Retinal pigment epithelial cell (primary cell): ENCODE results near the gene R3HDM2.
A peak's percentile ranks its signal among the peaks of the same experiment; 100 is the strongest.
"Not testable (repeated sequence)": the region's sequence is repeated elsewhere in the genome, so short reads cannot be mapped to it uniquely, and the experiment has no call there.

Source experiments
- DNase-seq: peaks from one replicate; pipeline ENCODE4 v3.0.0-alpha.2; 2010; ENCODE audit warnings: low read depth
- H3K4me3 ChIP-seq: 2 replicates; pipeline ENCODE4 v1.5.1; 2011; ENCODE audit warnings: mild to moderate bottlenecking, low read length, control low read depth, moderate library complexity
- CTCF ChIP-seq: conservative IDR thresholded peaks from 2 replicates; pipeline ENCODE4 v1.5.1; 2011; ENCODE audit warnings: low read depth, low read length, control low read depth, inconsistent platforms

Gene R3HDM2

GRCh38 chr12:57433370-57433769, 2.5 kb upstream of the R3HDM2 start:
- TF ChIP-seq CTCF, result no peak
- DNase-seq, result no peak
- no peak overlapping the region for H3K4me3 ChIP-seq

- H3K4me3 ChIP-seq, result no peak overlapping the region
- TF ChIP-seq CTCF, result no peak
- DNase-seq, result no peak
Measured at GRCh38 chr12:57431654-57432188, 878 bp upstream of the R3HDM2 start.

- peak; percentile 7 for DNase-seq
- peak overlapping the region; percentile 69 for H3K4me3 ChIP-seq
- no peak for TF ChIP-seq CTCF
Measured at GRCh38 chr12:57430112-57430930, 522 bp downstream of the R3HDM2 start.

- DNase-seq, result no peak
- no peak for TF ChIP-seq CTCF
- peak overlapping the region; percentile 69 for H3K4me3 ChIP-seq
Measured at GRCh38 chr12:57429473-57430111, 1.3 kb downstream of the R3HDM2 start.

GRCh38 chr12:57428965-57429364, 1.9 kb downstream of the R3HDM2 start:
- no peak overlapping the region for H3K4me3 ChIP-seq
- TF ChIP-seq CTCF, result no peak
- no peak for DNase-seq

- H3K4me3 ChIP-seq, DNase-seq: not testable (repeated sequence)
Measured at GRCh38 chr12:57426948-57427347, 3.9 kb downstream of the R3HDM2 start.

GRCh38 chr12:57420482-57420881, 10.4 kb downstream of the R3HDM2 start:
- no peak overlapping the region for H3K4me3 ChIP-seq
- DNase-seq, result no peak
- TF ChIP-seq CTCF, result no peak
